T-helper 1 cell (primary cell): ENCODE results near the gene C16orf95.

Experiments used
- DNase-seq, 5 donors: peaks; one replicate each; pipeline ENCODE4 v3.0.0-alpha.2; 2012 to 2020

The C16orf95 gene

DNA sequence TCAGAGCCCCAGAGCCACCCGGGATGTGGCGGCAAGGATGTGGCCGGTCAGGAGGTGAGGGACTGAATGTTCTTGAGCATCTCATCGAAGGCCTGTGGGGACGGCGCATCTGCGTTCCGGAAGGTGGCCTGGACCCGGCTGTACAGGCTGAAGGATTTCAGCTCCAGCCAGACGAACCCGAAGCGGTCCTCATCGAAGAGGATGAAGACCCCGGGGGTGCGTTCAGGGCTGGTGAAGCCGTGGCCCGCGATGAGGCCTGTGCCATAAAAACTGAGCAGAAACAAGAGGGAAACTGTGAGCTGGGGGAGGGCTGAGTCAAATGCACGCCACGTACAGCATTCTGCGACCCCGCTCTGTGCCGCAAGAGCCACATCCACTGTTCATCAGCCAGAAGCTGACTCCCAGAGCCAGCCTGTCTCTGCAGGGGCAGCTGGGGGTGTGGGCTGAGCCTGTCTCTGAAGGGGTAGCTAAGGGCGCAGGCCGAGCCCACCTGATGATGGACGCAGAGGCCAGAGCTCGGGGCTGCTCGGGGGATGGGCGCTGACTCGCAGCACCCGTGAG, 14.1 kb upstream of the C16orf95 start:
- DNase-seq, result no peak

DNA sequence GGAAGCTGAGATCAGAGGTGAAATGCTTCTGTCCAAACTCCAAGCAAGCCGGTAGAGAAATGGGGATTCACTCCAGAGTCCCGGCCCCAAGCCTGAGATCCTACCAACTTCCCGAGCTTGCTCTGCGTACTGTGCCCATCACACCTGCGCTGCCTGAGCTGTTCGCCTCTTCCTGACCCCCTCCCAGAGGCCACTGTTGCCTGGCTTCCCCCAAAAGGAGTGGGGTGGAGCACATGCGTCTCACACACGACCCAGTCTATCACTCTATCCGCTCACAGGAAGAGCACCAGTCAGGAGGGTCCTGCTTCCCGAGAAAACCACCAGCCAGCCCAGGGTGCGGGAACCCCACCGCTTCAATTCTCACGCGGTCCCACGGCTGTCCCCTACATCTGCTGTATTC, 13.5 kb upstream of the C16orf95 start:
- DNase-seq, result no peak

DNA sequence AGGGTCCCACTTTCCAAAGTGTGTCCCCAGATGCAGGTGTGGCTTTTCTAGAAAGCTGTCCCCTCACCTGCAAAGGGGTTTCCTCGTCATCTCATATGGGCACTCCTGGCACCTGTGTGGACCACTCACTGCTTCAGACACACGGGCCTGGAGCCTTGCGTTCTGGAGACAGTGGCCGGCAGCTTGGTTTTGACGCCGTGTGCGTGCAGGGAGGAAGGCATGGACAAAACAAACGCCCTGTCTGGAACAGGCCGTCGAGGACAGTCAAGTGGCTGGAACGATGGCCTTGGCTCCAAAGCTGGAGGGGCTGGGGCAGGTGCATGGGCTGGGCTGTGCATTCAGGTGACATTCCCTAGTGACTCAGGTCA, 13.0 kb upstream of the C16orf95 start:
- DNase-seq, result no peak

DNA sequence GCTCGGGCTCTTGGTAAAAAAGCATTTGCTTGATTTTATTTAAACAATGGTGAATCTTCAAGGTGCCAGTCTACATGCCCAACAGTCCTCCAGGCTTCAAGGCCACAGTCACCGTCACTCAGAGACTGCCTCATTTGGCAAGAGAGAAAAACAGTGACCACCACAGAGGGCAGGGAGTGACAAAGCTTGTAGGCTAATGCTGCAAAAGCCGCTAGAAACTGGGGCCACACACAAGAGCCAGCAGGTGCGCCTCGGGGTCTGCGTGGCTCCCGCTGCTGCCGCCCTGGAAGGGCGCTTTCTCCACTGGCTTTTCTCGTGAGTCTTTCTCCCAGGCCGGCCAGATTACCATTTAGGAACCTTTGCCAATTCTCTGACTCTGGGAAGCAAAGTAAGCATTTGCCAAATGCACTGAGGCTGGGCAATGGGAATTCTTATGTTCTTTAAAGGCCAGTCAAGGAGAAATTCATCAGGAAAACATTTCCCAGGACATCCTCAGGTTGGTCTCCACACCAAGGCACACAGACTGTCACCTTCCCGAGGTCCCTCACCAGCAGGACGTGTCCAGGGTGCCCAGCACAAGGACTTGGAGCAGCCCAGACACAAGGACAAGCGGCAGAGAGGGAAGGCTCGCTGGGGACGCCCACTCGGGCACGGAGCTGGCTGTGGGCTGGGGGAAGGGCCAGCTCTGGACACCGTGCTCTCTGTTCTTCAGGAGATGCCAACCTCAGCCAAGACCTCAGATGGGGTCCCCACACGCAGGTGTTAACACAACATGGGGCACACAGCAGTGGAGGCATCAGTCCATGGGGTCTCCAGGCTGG, 12.5 kb upstream of the C16orf95 start:
- no peak for DNase-seq

DNA sequence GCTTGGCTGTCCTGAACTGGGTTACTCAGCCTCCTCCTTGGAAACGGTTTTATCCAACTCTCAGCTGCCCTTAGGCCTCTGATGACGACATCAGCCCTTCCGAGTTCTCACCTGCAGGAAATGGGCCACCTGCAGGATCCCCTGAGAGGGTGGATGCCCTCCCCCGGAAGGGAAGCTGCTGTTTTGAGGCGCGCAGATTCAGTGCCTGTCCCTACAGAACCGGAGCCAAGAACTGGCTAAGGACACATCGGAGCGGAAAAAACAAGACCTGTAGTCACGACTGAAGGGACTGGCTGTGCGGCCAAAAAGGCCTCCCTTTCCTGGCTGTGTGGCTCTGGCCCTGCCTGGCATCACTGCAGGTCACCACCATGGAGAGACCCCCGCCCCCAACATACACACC, 11.7 kb upstream of the C16orf95 start:
- no peak for DNase-seq

DNA sequence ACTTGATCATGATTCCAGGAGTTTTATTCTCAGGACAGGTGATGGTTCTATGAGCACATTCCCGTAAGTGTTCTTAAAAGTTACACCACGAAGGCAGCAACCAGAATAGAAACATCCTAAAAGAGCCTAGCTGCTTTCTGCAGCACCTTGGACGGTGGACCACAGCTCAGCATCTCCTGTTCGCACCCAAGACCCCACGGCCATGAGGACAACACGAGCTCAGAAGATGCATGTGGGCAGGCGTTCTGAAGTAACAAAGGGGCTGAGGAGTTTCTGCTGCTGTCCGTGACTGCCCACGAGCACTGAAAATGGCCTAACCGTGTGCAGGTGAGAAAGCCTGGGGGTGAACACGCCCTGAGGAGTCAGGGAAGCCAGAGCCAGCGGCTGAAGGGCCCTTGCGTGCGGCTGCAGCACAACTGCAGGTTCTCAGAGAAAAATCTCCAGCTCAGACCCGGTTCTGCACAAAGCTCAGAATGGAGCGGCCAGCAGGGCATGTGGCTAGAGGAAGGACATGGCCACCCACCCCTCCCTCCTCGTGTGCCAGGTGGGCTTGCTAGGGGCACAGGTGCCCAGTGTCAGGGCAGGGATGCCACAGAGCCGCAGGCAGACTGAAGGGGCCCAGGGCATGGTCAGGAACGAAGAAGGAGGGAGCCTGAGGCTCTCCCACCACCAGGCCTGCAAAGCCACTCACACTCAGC, 10.8 kb upstream of the C16orf95 start:
- no peak for DNase-seq

DNA sequence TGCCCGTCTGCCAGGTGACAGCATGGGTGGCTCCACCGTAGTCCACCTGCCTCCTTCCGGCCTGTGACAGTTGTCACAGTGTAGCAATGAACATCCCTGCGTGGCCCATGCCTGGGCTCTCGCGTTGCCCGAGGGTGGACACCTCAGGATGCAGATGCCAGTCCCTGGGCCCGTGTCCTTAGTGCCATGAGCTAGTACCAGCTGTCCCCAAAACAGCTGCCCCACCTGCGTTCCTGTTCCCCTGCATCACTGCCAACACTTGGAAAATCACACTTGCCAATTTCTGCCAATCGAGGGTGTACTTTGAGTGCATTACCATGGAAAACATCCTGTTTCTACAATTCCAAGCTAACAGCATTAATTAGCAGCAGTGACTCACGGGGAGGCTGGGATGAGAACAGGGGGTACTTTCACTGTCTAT, 9.0 kb upstream of the C16orf95 start:
- no peak for DNase-seq

DNA sequence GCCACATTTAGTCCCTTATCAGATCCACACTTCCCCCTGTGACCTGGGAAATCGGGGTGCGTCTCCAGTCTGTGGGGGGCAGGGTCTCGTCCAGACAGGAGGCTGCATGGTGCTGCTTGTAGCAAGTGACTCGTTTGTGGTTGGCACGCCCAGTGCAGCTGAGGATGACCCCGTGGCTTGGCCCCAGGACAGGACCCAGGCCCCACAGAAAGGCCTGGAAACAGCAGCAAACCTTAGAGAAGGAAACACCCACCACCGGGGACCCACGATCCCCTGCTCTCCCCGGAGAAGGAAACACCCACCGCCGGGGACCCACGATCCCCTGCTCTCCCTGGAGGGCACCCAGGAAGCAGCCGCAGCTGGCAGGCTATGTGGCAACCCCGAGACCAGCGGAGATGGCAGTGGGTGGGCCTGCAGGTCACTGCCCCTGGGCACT, 8.2 kb upstream of the C16orf95 start:
- no peak for DNase-seq

DNA sequence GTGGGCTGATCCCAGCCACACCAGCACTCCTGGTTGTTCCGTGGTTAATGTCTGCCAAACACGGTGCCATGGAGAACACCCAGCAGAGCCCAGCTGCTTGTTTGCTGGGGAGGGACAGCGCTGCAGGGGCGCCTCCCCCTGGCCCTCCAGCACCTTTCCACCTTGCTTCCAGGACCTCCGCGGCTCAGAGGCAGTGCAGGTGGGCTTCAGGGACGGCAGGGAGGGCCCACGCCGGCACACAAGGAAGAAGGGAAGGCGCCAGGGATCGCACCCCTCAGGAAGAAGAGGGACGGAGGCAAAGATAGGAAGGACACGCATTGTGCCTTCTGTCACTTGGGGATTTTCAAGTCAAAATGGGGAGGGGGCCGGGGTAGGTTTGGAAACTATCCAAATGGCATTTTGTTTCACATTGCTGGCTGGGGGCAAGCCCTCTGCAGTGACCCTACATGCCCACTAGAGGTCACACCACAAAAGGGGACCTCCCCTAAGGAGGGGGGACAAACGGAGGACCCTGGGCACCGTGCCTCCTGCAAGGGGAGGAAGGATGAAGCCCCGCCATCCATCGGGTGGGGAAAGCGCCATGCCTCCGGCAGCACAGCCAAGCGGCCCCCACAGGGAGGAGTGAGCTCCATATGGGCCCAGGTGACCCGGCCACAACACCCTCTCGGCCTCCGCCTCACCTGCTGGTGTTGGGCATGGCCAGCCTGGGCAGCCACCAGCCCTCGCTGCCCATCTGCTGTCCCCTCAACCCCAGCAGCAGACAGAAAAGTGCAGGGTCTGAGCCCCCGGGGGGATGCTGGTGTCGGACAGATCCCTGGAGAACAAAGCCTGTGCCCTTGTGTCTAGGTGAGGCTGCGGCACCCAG, 7.5 kb upstream of the C16orf95 start:
- peak in 2 of 5 donors; percentile 26 to 29 for DNase-seq

DNA sequence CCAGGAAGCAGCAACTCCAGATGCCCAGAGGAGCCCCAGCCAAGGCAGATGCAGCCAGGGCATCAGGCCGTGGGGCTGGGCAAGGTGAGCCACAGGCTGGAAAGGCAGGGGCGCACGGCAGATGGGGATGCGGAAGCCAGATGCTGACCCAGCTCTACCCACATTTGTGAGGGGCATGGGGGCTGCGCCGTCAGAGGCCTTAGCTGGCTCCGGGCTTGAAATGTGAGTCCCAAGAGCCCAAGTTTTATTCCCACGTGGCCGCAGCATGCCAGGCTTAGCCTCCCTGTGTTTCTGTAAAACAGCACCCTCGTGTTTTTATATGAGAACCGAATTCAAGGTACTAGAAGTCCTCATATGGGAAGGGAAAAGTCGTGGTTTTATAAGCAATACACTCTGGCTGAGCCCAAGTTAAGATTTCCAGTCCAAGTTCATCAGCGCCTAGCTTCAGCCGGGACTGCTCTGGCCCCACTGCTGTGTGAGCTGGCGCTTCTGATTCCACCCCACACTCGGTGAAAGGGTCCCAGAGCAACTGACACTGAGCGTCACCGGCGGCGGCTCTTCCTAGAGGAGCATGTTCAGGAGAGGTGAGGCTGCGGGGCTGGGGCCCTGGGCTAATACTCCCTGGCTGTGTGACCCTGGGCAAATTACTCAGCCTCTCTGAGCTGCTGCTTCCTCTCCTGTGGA, 6.7 kb upstream of the C16orf95 start:
- DNase-seq, result no peak

DNA sequence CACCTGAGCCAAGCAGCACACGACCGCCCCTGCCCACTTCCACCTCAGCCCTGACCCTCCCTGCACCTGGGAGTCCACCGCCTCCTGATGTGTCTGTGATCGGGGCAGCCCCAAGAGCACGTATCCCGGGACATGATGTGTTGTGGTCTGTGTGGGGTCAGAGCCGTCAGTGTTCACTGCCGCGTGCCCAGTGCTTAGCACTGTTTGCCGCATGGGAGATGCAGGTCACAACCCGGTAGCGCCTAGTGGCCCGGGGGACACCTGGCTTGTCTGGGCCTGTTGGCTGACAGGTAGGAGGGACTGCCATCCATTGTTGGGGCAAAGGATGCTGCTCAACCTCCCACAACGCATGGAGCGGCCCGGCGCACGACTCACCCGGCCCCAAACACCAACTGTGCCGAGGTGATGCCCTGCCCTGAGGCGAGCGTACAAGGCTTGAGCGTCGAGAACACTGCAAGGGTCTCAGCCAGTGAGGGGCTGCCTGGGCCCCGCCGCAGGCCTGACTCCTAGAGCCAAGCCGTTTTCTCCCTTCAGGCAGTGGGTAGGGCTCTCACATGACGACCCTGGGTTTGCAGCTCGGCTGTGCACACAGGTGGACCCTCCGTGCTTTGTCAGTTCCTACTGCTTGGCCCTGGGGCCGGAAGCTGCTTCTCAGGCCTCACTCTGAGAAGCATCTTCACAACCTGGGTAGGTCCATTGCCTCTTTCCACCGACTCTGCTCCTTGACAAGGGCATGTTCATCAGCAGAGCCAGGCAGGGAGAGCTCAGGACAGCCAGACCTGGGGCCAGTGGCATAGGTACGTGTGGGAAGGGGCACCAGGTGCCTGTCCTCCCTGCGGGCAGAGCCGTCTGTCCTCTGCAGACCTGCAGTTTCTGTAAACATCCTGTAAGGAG, 5.9 kb upstream of the C16orf95 start:
- DNase-seq, result no peak

DNA sequence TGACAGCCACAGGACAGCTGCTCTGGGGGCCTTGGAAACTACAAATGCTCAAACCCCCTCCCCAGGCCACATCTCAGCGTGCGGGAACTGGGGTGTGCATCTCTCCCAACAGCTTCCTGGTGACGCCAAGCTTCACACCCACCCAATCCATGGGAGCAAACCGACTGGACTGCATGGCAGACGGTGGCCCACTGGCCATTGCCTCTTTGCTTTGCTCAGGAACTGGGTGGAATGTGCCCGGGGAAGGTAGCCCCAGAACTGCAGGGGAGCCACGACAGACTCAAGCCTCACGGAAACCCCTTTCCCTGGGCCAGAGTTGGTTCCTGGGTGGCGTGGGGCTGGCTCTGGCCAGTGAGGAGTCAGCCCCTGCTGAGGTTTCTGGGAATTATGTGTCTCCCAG, 5.2 kb upstream of the C16orf95 start:
- DNase-seq, result no peak

DNA sequence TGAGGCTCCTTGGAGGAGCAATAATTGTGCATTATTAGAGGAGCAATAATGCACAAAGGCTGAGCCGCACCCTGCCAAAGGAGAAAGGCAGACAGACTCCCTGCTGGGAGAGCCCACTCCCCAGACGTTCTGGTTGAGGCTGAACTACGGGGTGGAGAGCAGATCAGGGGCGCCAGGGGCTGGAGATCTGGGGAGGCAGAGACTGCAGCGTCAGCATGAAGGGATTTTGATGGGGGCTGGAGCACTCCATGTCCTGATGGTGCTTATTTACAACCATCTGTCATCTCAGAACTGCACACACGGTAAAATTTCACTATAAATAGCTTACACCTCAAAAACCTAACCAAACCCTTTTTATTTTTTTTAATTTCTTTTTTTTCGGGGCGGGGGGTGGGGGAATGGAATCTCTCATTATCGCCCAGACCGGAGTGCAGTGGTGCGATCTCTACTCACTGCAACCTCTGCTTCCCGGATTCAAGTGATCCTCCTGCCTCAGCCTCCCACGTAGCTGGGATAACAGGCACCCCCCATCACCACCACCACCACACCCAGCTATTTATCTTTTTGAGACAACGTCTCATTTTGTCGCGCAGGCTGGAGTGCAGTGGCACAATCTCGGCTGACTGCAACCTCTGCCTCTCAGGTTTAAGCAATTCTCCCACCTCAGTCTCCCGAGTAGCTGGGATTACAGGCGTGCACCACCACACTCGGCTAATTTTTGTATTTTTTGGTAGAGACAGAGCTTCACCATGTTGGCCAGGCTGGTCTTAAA, 4.3 kb upstream of the C16orf95 start:
- no peak for DNase-seq

DNA sequence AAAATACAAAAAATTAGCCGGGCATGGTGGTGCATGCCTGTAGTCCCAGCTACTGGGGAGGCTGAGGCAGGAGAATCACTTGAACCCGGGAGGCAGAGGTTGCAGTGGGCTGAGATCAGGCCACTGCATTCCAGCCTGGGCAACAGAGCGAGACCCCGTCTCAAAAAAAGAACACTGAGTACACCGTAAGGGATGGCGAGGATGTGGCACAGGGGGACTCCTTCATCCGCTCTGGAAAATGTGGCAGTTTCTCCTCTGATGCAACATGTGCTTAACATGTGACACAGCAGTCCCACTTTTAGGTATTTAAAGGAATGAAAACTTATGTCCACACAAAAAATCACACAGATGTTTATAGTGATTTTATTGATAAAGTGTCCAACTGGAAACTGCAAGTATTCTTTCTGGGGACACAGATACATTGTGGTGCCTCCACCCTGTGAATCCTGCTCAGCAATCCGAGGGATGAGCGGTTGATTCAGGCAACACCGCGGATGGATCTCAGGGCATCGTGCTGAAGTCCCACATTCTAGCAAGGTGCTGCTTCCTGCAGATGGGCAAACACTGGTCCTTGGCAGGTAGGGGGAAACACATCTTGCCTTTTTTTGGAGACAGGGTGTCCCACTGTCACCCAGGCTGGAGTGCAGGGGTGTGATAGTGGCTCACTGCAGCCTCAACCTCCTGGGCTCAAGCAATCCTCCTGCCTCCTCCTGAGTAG, 3.5 kb upstream of the C16orf95 start:
- DNase-seq, result no peak

DNA sequence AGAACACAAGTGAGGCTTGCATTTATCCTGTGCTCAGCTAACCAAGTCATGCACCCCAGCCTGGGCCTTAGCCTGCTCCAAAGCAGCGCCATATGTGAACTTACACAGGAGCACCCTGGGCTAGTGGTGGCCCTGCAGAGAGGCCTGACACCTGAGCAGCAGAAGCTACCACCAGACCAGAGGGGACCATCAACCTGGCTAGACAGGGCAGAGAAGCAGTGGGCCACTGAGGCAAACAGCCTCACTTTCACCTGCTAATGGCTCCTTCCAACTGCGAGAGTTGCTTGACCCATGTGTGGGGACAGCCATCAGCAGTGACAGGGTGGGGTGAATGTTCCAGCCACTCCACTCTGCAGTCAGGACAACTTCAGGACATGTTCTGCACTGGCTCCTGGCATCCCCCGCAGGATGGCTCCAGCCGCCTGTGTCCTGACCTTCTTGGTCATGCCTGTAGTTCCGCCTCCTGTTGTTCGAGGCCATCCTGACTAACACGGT, 2.9 kb upstream of the C16orf95 start:
- DNase-seq, result no peak

DNA sequence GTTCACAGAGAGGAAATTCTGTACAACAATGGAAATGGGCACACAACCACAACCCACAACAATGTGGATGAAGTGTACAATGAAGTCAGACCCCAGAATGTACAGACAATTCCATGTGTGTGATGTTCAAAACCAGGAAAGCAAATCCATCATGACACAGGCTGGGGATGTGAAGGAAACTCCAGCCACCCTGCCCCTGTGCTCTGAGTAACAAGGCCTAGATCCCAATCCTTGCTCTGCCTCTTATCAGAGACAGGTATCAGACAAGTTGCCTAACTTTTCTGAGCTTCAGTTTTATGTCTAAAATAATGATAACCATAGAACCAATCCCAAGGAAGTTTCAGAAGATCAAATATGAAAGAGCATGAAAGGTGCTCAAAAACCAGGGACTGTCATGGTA, 1.8 kb upstream of the C16orf95 start:
- DNase-seq, result no peak

DNA sequence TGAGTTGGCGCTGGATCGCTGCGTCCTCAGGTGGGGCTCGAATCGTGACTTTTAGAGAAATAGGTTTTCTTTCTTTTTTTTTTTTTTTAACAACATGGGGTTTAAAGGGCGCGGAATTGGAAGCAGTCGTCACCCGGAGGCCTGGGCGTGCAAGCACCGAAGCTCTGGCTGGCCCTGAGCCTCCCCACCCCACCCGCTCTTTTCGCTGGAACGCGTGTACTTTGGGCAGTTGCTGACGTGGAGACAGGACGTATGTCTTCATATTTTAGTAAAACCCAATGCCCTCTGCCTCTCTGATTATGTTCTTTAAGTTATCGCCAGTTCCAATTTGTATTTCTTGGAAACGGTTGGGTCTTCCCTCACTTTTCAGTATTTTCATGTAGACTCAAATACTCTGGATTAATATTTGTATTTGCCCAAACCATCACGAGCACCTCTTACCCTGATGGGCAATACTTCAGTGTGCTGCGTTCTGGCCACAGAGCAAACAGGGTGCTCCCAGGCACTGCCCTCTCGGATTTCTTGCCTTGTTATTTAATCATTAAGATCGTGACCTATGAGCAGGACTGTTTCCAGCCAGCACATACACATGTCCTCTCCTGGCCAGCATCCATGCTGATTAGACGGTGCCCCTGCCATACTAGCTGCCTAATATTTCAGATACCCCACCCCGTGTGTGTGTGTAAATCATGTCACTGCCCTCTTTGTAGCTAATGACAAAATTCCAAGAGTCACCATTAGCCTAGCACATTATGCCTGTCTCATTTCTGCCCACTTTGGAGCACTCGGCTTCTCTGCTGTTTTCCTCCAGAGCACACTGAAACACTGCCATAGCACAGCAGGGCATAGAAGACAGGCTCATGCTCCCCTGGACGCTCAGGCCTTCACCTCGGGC, 805 bp upstream of the C16orf95 start:
- DNase-seq, result peak in 2 of 5 donors; percentile 10 to 64

DNA sequence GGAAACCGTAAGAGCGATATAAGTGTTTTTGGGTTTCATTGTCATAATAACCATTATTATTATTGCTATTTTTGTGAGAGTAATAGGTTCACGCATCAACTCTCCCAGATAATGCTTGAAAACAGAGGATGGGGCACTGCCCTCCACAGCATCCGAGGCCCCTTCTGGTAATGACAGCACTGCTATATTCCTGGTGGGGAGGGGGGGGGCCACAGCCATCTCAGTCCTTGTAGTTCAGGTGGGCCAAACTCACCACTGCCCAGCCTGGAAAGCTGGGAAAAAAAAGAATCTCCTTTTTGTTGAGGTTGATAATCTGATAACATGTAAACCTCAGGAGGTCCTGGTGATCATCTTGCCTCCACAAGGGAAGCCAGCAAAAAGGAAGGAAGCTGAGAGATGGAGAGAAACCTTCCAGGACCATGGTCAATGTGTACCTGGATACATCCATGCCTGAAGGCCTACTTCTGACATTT, 706 bp downstream of the C16orf95 start:
- DNase-seq, result no peak
